LHCN-M2 (cell line): ENCODE results near the gene ARHGAP28. TPM values are rescaled to one million over a fixed set of nuclear protein-coding genes. Genes with fewer than 3 reads are reported as not detected.
A peak's percentile ranks its signal among the peaks of the same experiment; 100 is the strongest.

Experiments used
- DNase-seq: peaks from one replicate; pipeline ENCODE4 v3.0.0-alpha.2; 2012; ENCODE audit warnings: low read depth
- polyA plus RNA-seq: library from polyadenylated mRNA; unstranded; fragments of >200 nt; gene quantifications from one replicate; pipeline ENCODE4 v1.2.1, GENCODE V29; 2012; ENCODE audit warnings: missing spikeins
- total RNA-seq: library from RNA; depleted of rRNA; stranded (reverse); fragments of >200 nt; gene quantifications from 2 replicates; pipeline ENCODE4 v1.2.3, GENCODE V29; 2014; rRNA removed

ARHGAP28 gene, protein sequence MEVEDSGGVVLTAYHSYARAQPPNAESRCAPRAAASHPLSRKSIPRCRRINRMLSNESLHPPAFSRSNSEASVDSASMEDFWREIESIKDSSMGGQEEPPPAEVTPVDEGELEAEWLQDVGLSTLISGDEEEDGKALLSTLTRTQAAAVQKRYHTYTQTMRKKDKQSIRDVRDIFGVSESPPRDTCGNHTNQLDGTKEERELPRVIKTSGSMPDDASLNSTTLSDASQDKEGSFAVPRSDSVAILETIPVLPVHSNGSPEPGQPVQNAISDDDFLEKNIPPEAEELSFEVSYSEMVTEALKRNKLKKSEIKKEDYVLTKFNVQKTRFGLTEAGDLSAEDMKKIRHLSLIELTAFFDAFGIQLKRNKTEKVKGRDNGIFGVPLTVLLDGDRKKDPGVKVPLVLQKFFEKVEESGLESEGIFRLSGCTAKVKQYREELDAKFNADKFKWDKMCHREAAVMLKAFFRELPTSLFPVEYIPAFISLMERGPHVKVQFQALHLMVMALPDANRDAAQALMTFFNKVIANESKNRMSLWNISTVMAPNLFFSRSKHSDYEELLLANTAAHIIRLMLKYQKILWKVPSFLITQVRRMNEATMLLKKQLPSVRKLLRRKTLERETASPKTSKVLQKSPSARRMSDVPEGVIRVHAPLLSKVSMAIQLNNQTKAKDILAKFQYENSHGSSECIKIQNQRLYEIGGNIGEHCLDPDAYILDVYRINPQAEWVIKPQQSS
- total RNA-seq, result 6.2 and 15.5 TPM in 2 replicates
- 4.0 TPM for polyA plus RNA-seq

DNA sequence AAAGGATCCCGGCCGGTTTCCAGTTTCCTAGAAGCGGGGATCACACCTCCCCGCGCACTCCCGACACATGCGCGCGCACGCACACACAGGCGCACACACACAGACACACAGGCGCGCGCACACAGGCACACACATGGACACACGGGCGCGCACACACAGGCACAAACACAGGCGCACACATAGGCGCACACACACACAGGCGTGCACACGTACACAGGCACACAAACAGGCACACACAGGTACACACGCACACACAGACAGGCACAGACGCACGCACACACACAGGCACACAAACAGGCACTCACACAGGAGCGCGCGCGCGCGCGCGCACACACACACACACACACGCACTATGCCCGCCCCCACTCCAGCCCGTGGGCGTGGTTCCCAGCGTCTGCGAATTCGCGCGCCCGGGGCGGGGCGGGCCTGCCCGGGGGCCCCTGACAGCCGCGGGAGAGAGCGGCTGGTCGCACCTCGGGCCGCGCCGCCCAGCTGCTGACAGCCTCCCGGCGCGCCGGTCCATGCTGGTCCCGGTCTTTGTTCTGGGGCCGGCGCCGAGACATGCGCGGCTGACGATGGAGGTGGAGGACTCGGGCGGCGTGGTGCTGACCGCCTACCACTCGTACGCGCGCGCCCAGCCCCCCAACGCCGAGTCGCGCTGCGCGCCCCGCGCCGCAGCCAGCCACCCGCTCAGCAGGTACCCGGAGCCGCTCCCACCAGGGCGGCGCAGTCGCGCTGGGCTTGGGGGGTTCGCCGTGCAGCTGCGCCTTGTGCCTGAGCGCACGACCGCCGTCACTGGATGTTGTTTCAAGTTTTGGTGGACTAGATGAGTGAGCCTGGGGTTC lies at the start of gene ARHGAP28:
Gene ARHGAP28, plus strand, starts transcription at position 470 of the 845 bp plus-strand sequence. Its CDS starts 106 bp downstream, at position 576.
- peak; percentile 97 for DNase-seq

DNA sequence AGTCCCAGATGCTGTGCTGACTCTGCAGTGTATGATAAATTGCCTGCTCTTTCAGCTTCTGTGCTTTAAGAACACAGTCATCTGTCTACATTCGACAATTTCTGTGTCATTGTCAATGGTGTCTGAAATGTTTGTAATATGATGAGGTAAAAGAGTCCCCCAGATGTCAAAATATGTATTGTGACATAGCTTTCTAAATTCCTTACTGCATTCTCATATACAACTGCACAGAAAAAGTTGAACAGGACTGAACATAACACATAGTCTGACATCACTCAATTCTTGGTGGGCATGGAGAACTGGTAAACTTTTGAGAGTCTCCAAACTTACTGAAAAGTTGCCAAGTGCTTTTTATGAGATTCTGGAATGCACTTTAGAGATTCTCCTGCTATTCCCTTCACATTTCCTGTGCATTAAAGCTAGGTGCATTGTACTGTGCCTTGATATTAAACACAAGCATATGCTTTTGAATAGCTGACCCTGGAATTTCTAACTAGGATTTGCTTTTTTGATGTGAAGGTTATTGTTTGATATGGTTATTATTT lies 48.1 kb upstream of the ARHGAP28 start:
- DNase-seq, result no peak

DNA sequence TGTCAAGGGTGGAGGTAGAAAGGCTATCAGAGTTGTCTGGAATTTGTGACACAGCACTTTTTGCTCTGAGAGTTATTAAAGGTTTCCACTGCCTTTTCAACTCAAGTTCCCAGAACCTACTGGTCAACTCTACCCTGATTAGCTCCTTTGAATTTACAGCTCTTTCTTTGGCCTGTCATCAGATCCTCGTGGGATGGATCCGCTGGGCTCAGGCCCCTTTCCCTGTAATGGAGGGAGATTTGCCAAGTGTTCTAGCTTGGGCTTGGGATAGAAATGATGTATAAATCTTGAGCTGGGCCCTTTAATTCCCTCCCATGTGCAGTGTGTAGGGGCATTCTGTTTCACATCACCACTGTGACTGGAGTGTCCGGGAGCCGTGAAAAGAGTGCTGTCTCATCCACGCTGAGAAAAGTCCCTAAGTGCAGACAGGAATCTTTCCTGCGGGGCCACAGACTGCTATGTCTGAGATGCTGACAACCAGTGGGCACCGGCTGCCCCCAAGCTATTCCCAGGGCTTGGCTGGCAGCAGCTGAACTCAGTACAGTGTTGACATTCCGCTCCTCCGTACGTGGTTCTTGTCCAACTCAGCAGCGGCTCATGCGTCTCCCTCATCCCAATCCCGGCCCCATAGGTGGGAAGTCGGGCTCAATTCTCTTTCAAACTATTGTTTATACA lies 46.9 kb upstream of the ARHGAP28 start:
- no peak for DNase-seq

DNA sequence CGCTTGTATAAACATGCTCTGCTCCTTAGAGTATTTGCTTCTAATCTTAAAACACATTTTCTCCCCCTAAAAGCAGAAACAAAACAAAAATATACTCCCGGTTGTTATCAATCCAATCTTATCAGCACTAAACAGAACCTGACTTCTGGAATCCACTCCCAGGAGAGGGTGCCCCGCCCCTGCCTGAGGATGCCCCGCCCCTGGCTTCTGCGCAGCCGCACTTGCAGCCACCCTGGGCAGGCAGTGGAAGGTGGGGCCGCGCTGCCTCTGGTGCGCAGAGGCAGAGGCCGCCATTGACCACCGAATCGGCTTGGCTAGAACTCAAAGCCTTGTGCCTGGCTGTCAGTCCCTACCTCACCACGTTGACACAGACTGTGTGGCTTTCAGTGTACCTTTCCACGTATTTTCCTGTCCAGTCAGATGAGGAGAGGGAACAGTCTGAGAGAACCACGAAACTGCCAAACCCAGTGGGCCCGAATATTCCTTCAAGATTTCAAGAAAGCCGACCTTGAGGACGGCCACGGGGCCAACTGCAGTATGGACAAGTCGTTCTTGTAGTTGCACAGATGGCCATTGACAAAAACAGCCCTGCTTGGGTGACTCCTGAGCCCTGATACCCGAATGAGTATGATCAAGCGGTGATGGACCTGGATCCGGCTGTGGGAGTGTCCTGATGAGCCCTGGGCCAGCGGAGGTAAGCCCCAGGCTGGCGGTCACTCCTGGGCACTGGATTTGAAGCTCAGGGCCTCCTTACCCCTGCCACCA lies 46.2 kb upstream of the ARHGAP28 start:
- DNase-seq, result no peak

DNA sequence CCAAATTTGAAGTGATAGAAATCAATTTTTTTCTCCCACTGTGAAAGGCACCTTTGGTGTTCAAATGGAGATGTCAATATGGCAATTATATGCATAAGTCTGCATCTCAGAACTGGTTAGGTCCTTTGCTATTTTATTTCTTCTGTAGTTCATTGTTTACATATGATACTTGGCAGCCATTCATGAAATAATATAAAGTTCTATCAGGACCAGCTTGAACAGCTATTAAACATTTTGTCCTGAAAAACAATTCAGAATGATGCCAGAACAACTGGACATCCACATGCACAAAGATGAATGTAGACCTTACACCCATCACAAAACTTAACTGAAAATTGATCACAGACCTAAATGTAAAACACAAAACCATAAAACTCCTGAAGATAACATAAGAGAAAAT lies 41.8 kb upstream of the ARHGAP28 start:
- no peak for DNase-seq

DNA sequence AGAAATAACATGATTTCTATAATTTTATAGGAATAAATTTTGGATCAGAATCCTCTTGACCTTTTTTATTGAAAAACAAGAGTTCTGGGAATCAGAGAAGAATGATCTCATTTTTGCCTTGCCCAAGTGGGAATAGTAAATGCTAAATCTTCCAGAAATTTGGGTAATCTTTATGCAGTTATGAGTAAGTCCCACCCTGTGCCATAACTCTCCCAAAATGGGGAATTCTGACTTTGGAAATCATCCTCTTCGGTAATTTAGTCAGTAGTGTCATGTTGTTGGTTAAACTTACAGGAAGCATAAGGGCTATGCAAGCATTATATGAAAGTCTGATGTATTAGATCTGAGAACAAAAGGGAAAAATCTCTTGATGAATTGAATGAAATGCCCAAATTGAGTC lies 20.6 kb upstream of the ARHGAP28 start:
- no peak for DNase-seq

DNA sequence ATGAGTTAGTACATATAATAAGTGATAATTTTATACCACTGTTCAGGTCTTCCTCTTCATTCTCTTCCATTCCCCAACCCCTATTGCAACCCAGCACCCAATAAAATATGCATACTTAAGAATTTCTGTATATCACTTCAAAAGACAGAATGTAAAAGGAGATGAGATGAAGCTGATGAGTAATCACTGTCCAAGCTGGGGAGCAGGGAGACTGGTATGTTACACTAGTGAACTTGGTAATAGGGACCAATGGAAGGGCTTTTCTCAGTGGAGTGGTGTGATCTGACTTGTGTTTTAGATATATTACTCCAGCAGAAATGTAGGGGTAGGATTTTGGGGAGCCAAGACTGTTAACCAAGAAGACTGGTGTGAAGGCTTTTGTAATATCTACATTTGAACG lies 18.0 kb upstream of the ARHGAP28 start:
- no peak for DNase-seq

DNA sequence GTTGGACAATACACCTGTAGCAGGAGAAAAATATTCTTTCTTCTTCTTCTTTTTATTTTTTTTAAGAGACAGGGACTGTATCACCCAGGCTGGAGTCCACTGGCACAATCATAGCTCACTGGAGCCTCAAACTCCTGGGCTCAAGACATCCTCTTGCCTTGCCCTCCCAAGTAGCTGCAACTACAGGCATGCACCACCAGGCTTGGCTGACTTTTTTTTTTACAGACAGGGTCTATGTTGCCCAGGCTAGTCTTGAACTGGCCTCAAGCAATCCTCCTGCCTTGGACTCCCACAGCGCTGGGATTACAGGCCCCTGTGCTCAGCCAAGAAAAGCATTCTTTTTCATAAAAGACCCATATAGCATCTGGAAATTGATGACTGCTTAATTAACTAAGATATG lies 17.1 kb upstream of the ARHGAP28 start:
- DNase-seq, result no peak

DNA sequence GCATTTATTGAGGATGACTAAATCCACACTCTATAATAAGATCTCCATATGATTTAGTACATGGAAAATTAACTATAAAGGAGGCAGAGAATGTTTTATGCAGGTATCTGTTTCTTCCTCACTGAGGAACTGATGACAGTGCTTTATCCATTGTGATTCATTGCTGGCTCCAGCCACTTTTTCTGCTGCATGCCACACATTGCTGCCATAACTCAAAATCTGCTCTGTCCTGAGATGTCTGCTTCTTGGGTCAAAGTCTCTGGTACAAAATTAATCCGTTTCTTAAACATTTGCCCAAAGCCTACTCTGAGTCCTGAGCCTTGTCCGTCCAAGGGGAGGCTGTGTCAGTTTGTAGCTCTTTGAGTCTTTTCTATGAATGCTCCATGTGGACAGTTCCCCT lies 15.5 kb upstream of the ARHGAP28 start:
- no peak for DNase-seq

DNA sequence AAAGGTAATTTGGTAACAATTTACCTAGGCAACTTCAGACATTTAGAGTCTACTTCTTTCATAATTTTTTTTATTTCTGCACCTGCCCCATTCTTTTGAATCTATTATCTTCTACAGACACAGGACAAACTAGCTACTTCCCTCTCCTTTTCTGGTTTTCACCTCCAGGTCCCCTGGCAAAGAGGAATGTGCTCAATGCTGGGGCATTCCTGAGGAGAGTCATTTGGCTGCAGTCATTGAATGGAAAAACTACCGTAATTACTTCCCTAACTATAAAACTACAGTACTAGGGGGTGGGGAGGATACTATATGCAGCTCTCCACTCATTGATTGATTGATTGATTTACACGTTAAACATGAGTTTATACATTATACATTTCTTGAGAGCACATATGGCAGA lies 11.2 kb upstream of the ARHGAP28 start:
- DNase-seq, result no peak

DNA sequence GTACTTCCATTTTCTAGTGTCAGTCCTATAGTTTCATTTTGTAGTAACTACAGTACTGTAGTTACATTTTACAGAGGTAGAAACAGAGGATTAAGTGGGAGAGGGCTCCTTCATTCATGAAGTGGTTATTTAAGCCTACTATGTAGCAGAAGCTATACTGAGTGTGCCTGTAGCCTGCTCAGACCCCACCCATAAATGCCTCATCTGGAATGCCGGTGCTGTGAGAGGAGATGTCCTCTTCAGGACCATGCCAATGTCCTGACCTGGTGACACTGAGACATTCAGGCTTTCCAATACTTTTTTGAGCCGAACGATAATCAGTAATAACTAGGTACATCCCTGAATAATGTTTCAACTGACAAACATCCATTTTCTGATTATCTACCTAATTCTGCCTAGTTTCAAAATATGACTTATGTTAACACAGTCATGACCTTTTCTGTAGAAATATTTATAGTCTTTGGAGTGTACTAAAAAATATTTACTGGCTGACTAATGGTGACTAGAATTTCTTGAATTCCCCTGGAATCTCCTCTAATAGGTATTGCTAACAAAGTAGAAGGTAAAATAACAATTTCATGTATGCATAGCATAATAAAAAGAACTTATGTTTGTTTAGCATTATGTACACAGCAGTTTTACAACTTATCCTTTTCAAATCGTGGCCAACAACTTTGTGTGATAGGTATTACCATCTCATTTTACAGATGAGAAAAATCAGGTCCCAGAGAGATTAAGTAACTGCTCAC lies 10.2 kb upstream of the ARHGAP28 start:
- no peak for DNase-seq

DNA sequence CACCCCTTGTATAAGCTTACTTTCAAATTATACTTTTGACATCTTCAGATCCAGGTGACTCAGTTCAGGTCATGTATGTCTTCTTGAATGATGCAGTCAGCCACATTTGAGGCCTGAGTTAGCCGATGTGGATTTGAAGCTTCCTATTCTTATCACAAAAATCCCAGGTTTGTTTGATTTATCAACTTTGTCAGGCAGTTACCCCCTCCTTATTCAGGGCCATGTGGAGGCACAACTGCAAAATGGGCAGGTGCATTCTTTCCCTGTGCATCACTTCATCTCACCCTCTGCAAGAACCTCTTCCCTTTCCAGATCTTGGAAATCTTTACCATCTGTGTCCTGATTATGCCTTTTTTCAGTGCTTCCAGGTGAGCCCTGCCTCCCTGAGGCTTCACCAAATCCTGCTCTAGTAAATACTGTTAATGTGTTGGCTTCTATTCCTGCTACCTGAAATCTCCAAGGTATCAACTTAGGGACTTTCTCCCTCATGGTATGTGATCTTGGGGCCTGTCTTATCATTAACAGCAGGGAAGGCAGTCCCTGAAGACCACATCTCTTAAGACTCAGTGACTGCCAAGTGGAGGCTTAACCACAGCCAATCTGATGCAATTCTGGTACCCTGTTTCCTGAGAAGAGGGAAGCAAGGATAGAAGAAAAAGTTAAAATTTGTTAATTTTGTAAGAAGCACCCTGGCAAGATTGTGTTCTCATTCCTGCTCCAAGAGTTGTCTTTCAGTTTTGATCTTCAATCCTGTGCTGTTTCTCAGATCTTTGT lies 9.4 kb upstream of the ARHGAP28 start:
- DNase-seq, result no peak

DNA sequence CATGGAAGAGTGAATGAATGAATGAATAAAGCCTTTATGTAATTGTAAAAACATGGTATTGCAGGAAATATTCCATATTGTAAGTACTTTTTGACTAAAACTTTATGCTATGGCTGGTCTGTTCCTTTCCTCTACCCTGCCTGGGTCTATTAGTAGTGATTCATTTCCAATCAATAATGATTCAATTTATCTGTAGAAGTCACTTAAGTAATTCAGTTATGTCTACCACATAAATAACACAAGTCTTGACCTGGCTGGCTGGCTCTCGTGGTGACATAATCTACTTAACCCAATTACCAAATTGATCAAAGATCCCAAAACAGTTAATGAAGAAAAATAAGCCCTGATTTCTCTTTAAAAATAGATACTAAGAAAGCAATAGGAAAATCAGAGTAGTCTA lies 7.8 kb upstream of the ARHGAP28 start:
- no peak for DNase-seq

DNA sequence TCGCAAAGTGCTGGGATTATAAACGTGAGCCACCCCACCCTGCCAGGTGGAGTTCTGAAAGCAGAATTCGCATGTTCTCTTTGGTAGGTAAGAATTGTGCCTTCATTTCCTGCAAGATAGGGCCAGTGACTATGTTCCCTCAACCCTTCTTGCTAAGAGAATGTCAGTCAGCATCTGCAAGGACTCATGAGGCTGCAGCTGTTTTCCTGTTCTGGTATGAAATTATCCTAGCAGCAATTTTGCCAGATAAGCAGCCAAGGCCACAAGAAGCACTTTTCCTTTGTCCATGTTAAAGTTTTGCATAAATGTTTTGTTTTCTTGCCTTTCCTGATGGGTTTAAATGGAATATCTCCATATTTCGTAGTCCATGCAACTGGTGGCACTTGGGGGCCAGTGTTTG lies 6.8 kb upstream of the ARHGAP28 start:
- no peak for DNase-seq

DNA sequence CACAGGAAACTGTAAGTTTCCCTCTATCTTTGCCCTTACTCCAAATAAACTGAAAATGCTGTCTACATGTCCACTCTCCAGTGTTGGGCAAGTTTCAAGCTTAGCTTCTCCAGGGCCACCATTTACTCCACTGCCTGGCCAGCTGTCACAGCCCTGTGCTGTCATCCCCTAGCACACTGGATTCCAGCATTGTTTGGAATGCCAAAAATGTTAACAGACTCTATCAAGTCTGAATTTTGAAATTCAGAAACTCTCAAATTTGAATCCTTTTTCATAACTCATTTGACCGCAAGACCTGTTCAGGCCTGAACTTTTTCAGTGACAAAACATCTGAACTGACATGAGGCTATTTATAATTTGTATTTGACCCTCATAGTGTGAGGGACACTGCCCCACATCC lies 5.2 kb upstream of the ARHGAP28 start:
- peak; percentile 64 for DNase-seq

DNA sequence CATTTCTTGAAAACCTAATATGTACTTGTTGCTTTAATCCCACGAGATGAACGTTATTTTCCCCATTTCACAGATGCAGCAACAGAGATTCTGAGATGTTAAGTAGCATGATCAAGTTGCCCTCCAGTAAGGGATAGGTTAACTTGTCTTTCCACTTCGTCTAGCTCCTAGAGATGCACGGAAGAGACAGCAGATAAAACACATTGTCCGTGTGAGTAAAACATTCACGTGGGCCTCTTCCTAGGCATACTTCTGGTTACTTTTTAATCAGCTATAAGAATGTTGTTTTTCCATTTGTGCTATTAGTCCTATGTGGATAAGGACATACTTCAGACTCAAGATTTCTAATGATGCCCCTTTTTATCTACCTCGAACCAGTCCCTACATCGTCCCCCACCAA lies 1.2 kb upstream of the ARHGAP28 start:
- no peak for DNase-seq

DNA sequence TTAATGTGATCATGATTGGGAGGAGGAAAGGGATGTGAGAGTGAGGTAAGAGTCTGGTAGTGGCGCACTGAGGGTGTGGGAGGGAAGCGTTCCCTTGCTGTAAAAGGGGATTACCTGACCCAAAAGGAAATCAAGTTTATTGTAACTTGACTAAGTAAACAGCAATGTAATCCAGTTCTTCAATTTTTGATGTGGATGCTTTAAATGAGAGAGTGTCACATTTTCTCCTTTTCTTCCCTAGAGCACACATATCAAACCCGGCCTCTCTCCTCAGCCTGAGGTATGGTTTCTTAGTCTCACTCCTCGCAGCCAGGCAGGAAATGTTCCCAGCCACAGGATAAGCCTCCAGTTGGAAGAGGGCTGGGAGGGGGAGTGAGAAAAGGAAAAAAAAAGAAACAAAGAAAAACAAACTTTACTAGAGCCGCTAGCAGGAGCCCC lies 688 bp upstream of the ARHGAP28 start:
- no peak for DNase-seq

DNA sequence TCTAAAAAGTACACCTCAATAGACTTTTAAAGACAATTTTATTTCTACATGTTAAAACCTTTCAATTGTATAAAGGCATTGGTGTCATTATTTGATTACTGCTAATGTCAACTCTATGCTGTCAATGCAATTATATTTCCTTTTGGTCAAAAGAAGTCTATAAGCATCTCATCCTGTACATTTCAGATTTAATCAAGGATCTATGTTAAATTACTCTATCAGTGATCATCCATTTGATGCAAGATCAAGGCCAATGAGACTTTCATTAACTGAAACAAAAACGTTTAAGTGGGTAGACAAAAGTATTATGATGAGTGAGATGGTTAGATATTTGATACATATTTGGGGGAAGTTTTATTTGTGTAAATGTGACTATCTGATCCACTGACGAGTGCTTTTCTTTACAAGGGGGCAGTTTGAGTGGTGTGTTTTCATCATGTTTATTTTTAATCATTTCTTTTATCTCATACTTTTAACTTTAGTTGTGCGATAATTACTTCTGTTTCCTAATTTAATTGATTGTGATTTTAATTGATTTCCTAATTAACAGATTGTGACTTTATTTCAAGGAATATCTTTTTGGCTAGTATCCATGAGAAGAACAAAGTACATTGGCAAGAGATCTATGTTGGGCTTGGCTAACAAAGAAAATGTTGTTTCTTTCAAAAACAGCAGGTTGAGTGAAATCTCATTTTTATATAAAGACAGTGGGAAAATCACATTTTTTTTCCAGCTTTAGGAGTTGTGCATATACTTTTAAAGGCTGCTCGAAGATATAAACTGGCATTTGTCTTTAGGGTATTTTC lies 1.1 kb downstream of the ARHGAP28 start:
- DNase-seq, result no peak
